Caco-2 (cell line): ENCODE results near the gene CNPY4. TPM values are rescaled to one million over a fixed set of nuclear protein-coding genes. Genes with fewer than 3 reads are reported as not detected.
"Not testable (repeated sequence)": the region's sequence is repeated elsewhere in the genome, so short reads cannot be mapped to it uniquely, and the experiment has no call there.

Experiments used
- BruUV-seq: library from RNA; stranded (reverse); fragments of 400-500 nt; replicated peaks from 2 replicates; lab custom pipeline; 2021; lab: Mats Ljungman, UMichigan
- CTCF ChIA-PET: fragments of 300-600 bp; sonication (Branson Sonifier 250); formaldehyde crosslinking; loops from one replicate; lab custom pipeline; 2022; ENCODE audit warnings: antibody characterized with exemption; lab: Charles Lee
- POLR2A ChIA-PET: fragments of 300-600 bp; sonication (Branson Sonifier 250); formaldehyde crosslinking; loops from one replicate; lab custom pipeline; 2022; ENCODE audit warnings: antibody characterized with exemption; lab: Charles Lee
- DNase-seq, 2 experiments: peaks; one replicate each; pipeline versions ENCODE4 v3.0.0 to v3.0.0-alpha.2; 2020 to 2022
- H3K27me3 ChIP-seq: replicated peaks from 2 replicates; pipeline ENCODE4 v1.6.0; 2011; ENCODE audit warnings: low read length; ENCODE audit not compliant: control insufficient read depth, insufficient read depth
- H3K36me3 ChIP-seq: 2 replicates; pipeline ENCODE4 v1.5.1; 2011; ENCODE audit warnings: low read length; ENCODE audit not compliant: control insufficient read depth, insufficient read depth
- H3K4me1 ChIP-seq: fragments of 250-450 bp; sonication (Bioruptor Pico); 2 replicates; pipeline ENCODE4 v1.5.1; 2020; ENCODE audit warnings: mild to moderate bottlenecking
- H3K4me3 ChIP-seq: 2 replicates; pipeline ENCODE4 v1.5.1; 2011; ENCODE audit warnings: low read depth, mild to moderate bottlenecking, control low read depth, low read length
- H3K9me3 ChIP-seq: fragments of 250-450 bp; sonication (Bioruptor Pico); 2 replicates; pipeline ENCODE4 v1.5.1; 2020; ENCODE audit warnings: mild to moderate bottlenecking, moderate library complexity
- H3K27ac Mint-ChIP-seq: one replicate; pipeline ENCODE4 v1.8.0; 2022; ENCODE audit warnings: mixed read lengths; ENCODE audit not compliant: unreplicated experiment
- H3K27me3 Mint-ChIP-seq: one replicate; pipeline ENCODE4 v1.8.0; 2022; ENCODE audit warnings: mixed read lengths; ENCODE audit not compliant: insufficient read depth, unreplicated experiment
- H3K36me3 Mint-ChIP-seq: one replicate; pipeline ENCODE4 v1.8.0; 2022; ENCODE audit warnings: mild to moderate bottlenecking, mixed read lengths; ENCODE audit not compliant: insufficient read depth, unreplicated experiment
- H3K4me1 Mint-ChIP-seq: one replicate; pipeline ENCODE4 v1.8.0; 2022; ENCODE audit warnings: low read depth, mixed read lengths; ENCODE audit not compliant: unreplicated experiment
- H3K4me3 Mint-ChIP-seq: one replicate; pipeline ENCODE4 v1.8.0; 2022; ENCODE audit warnings: mild to moderate bottlenecking, moderate library complexity, mixed read lengths; ENCODE audit not compliant: unreplicated experiment
- H3K9me3 Mint-ChIP-seq: one replicate; pipeline ENCODE4 v1.8.0; 2022; ENCODE audit warnings: mixed read lengths; ENCODE audit not compliant: unreplicated experiment
- CTCF ChIP-seq, 2 experiments: fragments of 200-600 bp in 1 of 2; IDR thresholded peaks; 1 replicate in 1 of 2; 2 replicates in 1 of 2; pipeline versions ENCODE4 v1.5.1 to v1.8.0; 2011 to 2022; ENCODE audit warnings: antibody characterized with exemption in 1 of 2, control low read depth in 1 of 2, inconsistent platforms in 1 of 2, low read depth in 1 of 2, low read length in 1 of 2, mild to moderate bottlenecking in 1 of 2, moderate library complexity in 1 of 2; ENCODE audit not compliant: insufficient read depth in 1 of 2, severe bottlenecking in 1 of 2, unreplicated experiment in 1 of 2
- intact Hi-C: fragments of 100-400 bp; cut with micrococcal nuclease; formaldehyde crosslinking; loops from one replicate; pipeline ENCODE4 v1.10.0; 2022; ENCODE audit not compliant: unreplicated experiment
- total RNA-seq: library from RNA; stranded (reverse); gene quantifications from 2 replicates; pipeline ENCODE4 v1.2.3, GENCODE V29; 2022

CNPY4 gene
- total RNA-seq, 1 experiment from 2014 or later, result 10.1 TPM

GRCh38 chr7:100127866-100128636 is 8.6 kb downstream of the CNPY4 start:
- Mint-ChIP-seq H3K27ac (peak overlapping the region; percentile 19), H3K36me3 (peaks cover 25% of the 10 kb centered on the region), H3K4me3 (peak overlapping the region; percentile 99), H3K4me1 (peaks cover 30% of the 10 kb centered on the region), H3K9me3 (no peaks in the 10 kb centered on the region), H3K27me3 (no peaks in the 10 kb centered on the region)
- TF ChIP-seq CTCF (IDR thresholded peaks at IDR 0.05; ENCODE audit: insufficient read depth in 1 of 2, low read depth in 1 of 2, low read length in 1 of 2, severe bottlenecking in 1 of 2, unreplicated experiment in 1 of 2), result no peak
- POLR2A ChIA-PET, result interaction anchor here (0.6 to 1.2 kb wide), 3 partner anchors 26 to 301 kb away, joined by 3 to 8 read pairs (median 4); partner anchors contain the start of genes AP4M1, MCM7, MEPCE and ZCWPW1
- Histone ChIP-seq H3K9me3 (no peaks in the 10 kb centered on the region), H3K36me3 (no peaks in the 10 kb centered on the region), H3K4me1 (peaks cover 20% of the 10 kb centered on the region), H3K4me3 (peak overlapping the region; percentile 95), H3K27me3 (no peaks in the 10 kb centered on the region)
- BruUV-seq, result TSS peak; percentile 30
- intact Hi-C loops, result loop anchor here (1.0 kb wide), 1 partner anchor 9 kb away; the partner anchor contains the start of genes CNPY4 and TAF6
- CTCF ChIA-PET, result interaction anchor here (0.6 to 1.6 kb wide), 6 partner anchors 14 to 280 kb away, joined by 3 to 6 read pairs (median 3); partner anchors contain the start of gene LAMTOR4
- DNase-seq, result peak; percentile 53

GRCh38 chr7:100128637-100128963 is 9.2 kb downstream of the CNPY4 start:
- no peaks in the 10 kb centered on the region for H3K9me3 ChIP-seq
- no peak for TF ChIP-seq CTCF (IDR thresholded peaks at IDR 0.05; ENCODE audit: insufficient read depth in 1 of 2, low read depth in 1 of 2, low read length in 1 of 2, severe bottlenecking in 1 of 2, unreplicated experiment in 1 of 2)
- ChIA-PET POLR2A (interaction anchor here (0.6 to 1.2 kb wide), 3 partner anchors 27 to 300 kb away, joined by 3 to 8 read pairs (median 4); partner anchors contain the start of genes AP4M1, MCM7, MEPCE and ZCWPW1), CTCF (interaction anchor here (0.6 to 1.6 kb wide), 4 partner anchors 19 to 279 kb away, joined by 3 to 6 read pairs (median 4); partner anchors contain the start of gene LAMTOR4)
- Mint-ChIP-seq H3K27ac (no peak overlapping the region), H3K9me3 (no peaks in the 10 kb centered on the region), H3K27me3 (no peaks in the 10 kb centered on the region), H3K4me1 (peaks cover 32% of the 10 kb centered on the region), H3K4me3 (peak overlapping the region; percentile 99), H3K36me3 (peaks cover 25% of the 10 kb centered on the region)
- intact Hi-C loops, result no loop called here
- no peak for DNase-seq
- H3K4me3 ChIP-seq, result peak overlapping the region; percentile 95; the same call in 1 of the 2 replicates
- H3K36me3 ChIP-seq, result no peaks in the 10 kb centered on the region
- BruUV-seq, result no TSS peak
- H3K27me3 ChIP-seq, result no peaks in the 10 kb centered on the region
- H3K4me1 ChIP-seq, result peaks cover 20% of the 10 kb centered on the region

- POLR2A ChIA-PET, result interaction anchor here (1.1 kb wide), 1 partner anchor 28 kb away, joined by 7 read pairs; the partner anchor contains the start of gene AP4M1
- H3K4me3 ChIP-seq, H3K27me3 ChIP-seq, H3K36me3 ChIP-seq, H3K9me3 ChIP-seq, H3K27me3 Mint-ChIP-seq, H3K27ac Mint-ChIP-seq, intact Hi-C loops, BruUV-seq, H3K4me3 Mint-ChIP-seq, DNase-seq, H3K9me3 Mint-ChIP-seq: not testable (repeated sequence)
- CTCF ChIA-PET, result interaction anchor here (0.7 to 1.5 kb wide), 5 partner anchors 18 to 150 kb away, joined by 3 to 8 read pairs (median 7); partner anchors contain the start of genes AP4M1, LAMTOR4 and MCM7
- Mint-ChIP-seq H3K4me1 (peaks cover 24% of the 10 kb centered on the region), H3K36me3 (peaks cover 25% of the 10 kb centered on the region)
- H3K4me1 ChIP-seq, result peaks cover 14% of the 10 kb centered on the region
These were observed 10.8 kb downstream of the CNPY4 start for GRCh38 chr7:100130220-100130607.
